Measurements from ENCODE around the gene SLC39A11.

SLC39A11 gene

DNA sequence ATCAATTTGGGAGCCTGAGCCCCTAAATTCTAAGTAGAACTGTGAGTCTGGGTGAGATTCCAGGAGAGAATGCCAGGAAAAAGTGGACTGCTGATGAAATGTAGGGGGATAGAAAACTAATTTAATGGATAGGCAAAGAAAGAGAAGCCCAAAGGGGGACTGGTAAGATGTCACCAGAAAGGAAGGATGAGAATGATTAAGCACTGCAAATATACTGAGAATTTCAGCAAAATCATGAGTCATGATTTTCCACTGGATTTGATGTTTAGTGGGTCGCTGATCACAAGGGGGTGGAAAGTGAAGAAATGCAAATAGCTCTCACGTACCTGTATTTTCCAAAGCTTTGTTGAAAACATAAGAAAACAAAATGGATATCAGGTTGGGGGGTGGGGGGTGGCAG lies 201.8 kb downstream of the SLC39A11 start:
- Histone ChIP-seq H3K18ac (ENCODE audit: low read length) (no peak overlapping the region), H2BK120ac (ENCODE audit: insufficient read depth, low read length, poor library complexity) (no peak overlapping the region), H3K4me2 (ENCODE audit: low read length) (no peak overlapping the region), H3K27me3 (ENCODE audit: insufficient read depth, low read length) (no peaks in the 10 kb centered on the region), H3K9ac (ENCODE audit: low read length) (no peak overlapping the region), H4K12ac (ENCODE audit: low read depth, low read length) (no peak overlapping the region), H2AFZ (ENCODE audit: insufficient read depth, low read length, poor library complexity) (no peak overlapping the region), H3K4me3 (ENCODE audit: low read depth, low read length) (no peak overlapping the region), H3K9me3 (ENCODE audit: insufficient read depth, low read depth, low read length) (no peaks in the 10 kb centered on the region), H2BK5ac (ENCODE audit: low read depth, low read length, poor library complexity) (no peak overlapping the region), H4K8ac (ENCODE audit: low read depth, low read length) (no peak overlapping the region), H3K27ac (ENCODE audit: low read depth, low read length) (no peak overlapping the region), H3K79me1 (ENCODE audit: low read length) (no peaks in the 10 kb centered on the region), H3K79me2 (ENCODE audit: control insufficient read depth, insufficient read depth, low read length, poor library complexity) (no peaks in the 10 kb centered on the region), H3K23ac (ENCODE audit: low read length) (no peak overlapping the region), H3K14ac (ENCODE audit: low read length) (no peak overlapping the region), H3K4ac (ENCODE audit: low read depth, low read length) (no peak overlapping the region), H2AK5ac (ENCODE audit: low read length) (no peak overlapping the region), H3K36me3 (ENCODE audit: control insufficient read depth in 1 of 2, insufficient read depth in 2 of 2, low read length in 2 of 2) (no peaks in the 10 kb centered on the region), H4K91ac (ENCODE audit: low read depth, low read length) (no peak overlapping the region), H2BK12ac (ENCODE audit: low read length) (no peak overlapping the region), H3K4me1 (ENCODE audit: control insufficient read depth in 1 of 2, insufficient read depth in 2 of 2, low read length in 2 of 2) (no peaks in the 10 kb centered on the region)
- no CpG with 5 or more reads among the region's 2 CpGs for WGBS (ENCODE audit: extremely low coverage, insufficient coverage, insufficient read length)
- no peak for DNase-seq

DNA sequence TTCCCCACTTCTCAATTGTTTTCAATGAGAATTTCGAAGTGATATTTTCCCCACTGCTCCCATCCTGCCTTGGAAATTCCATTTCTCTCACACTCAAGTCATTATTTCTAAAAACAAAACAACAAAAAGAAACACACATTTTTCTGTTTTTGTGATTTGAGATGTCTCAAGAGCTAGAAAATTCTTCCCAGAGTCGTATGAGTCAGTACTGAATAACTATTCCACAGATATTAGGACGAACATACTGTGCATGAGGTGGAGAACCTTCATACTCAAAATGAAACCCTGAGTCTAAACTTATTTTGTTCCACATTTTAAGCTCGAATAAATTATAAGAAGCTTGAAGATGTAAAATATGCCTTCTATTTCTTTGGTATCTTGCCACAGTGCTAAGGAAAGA lies 204.6 kb downstream of the SLC39A11 start:
- H4K91ac ChIP-seq (ENCODE audit: low read depth, low read length) = no peak overlapping the region
- no peak overlapping the region for H3K27ac ChIP-seq (ENCODE audit: low read depth, low read length)
- H3K4me3 ChIP-seq (ENCODE audit: low read depth, low read length) = no peak overlapping the region
- no peaks in the 10 kb centered on the region for H3K79me2 ChIP-seq (ENCODE audit: control insufficient read depth, insufficient read depth, low read length, poor library complexity)
- no peaks in the 10 kb centered on the region for H3K9me3 ChIP-seq (ENCODE audit: insufficient read depth, low read depth, low read length)
- H3K79me1 ChIP-seq (ENCODE audit: low read length) = no peaks in the 10 kb centered on the region
- no peak overlapping the region for H3K14ac ChIP-seq (ENCODE audit: low read length)
- DNase-seq = no peak
- H3K4me1 ChIP-seq (ENCODE audit: control insufficient read depth in 1 of 2, insufficient read depth in 2 of 2, low read length in 2 of 2) = no peaks in the 10 kb centered on the region
- H2BK5ac ChIP-seq (ENCODE audit: low read depth, low read length, poor library complexity) = no peak overlapping the region
- H2AFZ ChIP-seq (ENCODE audit: insufficient read depth, low read length, poor library complexity) = no peak overlapping the region
- no peak overlapping the region for H3K23ac ChIP-seq (ENCODE audit: low read length)
- no peak overlapping the region for H3K9ac ChIP-seq (ENCODE audit: low read length)
- no CpG with 5 or more reads among the region's 4 CpGs for WGBS (ENCODE audit: extremely low coverage, insufficient coverage, insufficient read length)
- H3K4ac ChIP-seq (ENCODE audit: low read depth, low read length) = no peak overlapping the region
- H3K4me2 ChIP-seq (ENCODE audit: low read length) = no peak overlapping the region
- H4K12ac ChIP-seq (ENCODE audit: low read depth, low read length) = no peak overlapping the region
- H4K8ac ChIP-seq (ENCODE audit: low read depth, low read length) = no peak overlapping the region
- H2BK12ac ChIP-seq (ENCODE audit: low read length) = no peak overlapping the region
- H3K18ac ChIP-seq (ENCODE audit: low read length) = no peak overlapping the region
- no peaks in the 10 kb centered on the region for H3K27me3 ChIP-seq (ENCODE audit: insufficient read depth, low read length)
- no peak overlapping the region for H2BK120ac ChIP-seq (ENCODE audit: insufficient read depth, low read length, poor library complexity)
- H2AK5ac ChIP-seq (ENCODE audit: low read length) = no peak overlapping the region
- no peaks in the 10 kb centered on the region for H3K36me3 ChIP-seq (ENCODE audit: control insufficient read depth in 1 of 2, insufficient read depth in 2 of 2, low read length in 2 of 2)

DNA sequence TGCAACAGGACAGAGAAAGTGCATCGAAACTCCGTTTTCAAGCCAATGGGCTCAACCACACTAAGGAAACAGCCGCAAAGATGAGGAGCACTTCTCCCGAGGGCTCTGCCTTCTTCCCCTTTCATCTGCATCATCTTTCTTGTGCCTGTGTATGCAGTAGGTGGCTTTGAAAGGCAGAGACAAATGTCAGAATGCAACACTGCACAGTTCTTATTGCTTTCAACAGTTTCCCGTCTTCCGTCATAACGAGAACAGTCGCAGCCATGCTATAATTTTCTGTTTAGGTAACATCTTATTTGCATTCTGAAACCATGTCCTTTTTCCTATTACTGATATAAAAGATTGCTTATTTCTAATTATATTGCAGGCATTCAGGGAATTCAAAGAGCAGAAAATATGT lies 205.2 kb downstream of the SLC39A11 start:
- Histone ChIP-seq H3K4ac (ENCODE audit: low read depth, low read length) (no peak overlapping the region), H3K36me3 (ENCODE audit: control insufficient read depth in 1 of 2, insufficient read depth in 2 of 2, low read length in 2 of 2) (no peaks in the 10 kb centered on the region), H3K9ac (ENCODE audit: low read length) (no peak overlapping the region), H2AK5ac (ENCODE audit: low read length) (no peak overlapping the region), H2AFZ (ENCODE audit: insufficient read depth, low read length, poor library complexity) (no peak overlapping the region), H2BK120ac (ENCODE audit: insufficient read depth, low read length, poor library complexity) (no peak overlapping the region), H4K12ac (ENCODE audit: low read depth, low read length) (no peak overlapping the region), H3K18ac (ENCODE audit: low read length) (no peak overlapping the region), H3K23ac (ENCODE audit: low read length) (no peak overlapping the region), H3K27me3 (ENCODE audit: insufficient read depth, low read length) (no peaks in the 10 kb centered on the region), H3K79me2 (ENCODE audit: control insufficient read depth, insufficient read depth, low read length, poor library complexity) (no peaks in the 10 kb centered on the region), H2BK5ac (ENCODE audit: low read depth, low read length, poor library complexity) (no peak overlapping the region), H3K79me1 (ENCODE audit: low read length) (no peaks in the 10 kb centered on the region), H3K9me3 (ENCODE audit: insufficient read depth, low read depth, low read length) (no peaks in the 10 kb centered on the region), H3K14ac (ENCODE audit: low read length) (no peak overlapping the region), H2BK12ac (ENCODE audit: low read length) (no peak overlapping the region), H3K4me1 (ENCODE audit: control insufficient read depth in 1 of 2, insufficient read depth in 2 of 2, low read length in 2 of 2) (no peaks in the 10 kb centered on the region), H3K4me2 (ENCODE audit: low read length) (no peak overlapping the region), H4K8ac (ENCODE audit: low read depth, low read length) (no peak overlapping the region), H3K27ac (ENCODE audit: low read depth, low read length) (no peak overlapping the region), H3K4me3 (ENCODE audit: low read depth, low read length) (no peak overlapping the region), H4K91ac (ENCODE audit: low read depth, low read length) (no peak overlapping the region)
- WGBS (ENCODE audit: extremely low coverage, insufficient coverage, insufficient read length) = no CpG with 5 or more reads among the region's 8 CpGs
- no peak for DNase-seq

DNA sequence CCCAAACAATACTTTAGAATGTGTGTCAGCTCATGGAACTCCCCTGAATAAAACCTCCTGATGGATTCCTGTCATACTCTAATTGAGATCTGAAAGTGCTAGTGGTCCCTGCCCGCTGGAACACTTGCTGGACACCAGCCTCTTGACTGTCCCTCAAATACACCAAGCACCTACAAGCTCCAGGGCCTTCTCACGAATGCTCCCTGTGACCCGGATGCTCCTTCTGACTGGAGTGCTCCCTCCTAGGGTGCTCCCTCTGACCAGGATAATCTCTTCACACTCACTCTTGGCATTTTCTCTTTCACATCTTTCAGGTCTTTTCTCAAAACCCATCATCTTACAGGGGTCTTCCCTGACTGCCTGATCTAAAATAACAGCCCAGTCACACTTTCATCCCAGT lies 205.9 kb downstream of the SLC39A11 start:
- Histone ChIP-seq H4K12ac (ENCODE audit: low read depth, low read length) (no peak overlapping the region), H2AK5ac (ENCODE audit: low read length) (no peak overlapping the region), H3K4ac (ENCODE audit: low read depth, low read length) (no peak overlapping the region), H3K36me3 (ENCODE audit: control insufficient read depth in 1 of 2, insufficient read depth in 2 of 2, low read length in 2 of 2) (no peaks in the 10 kb centered on the region), H2AFZ (ENCODE audit: insufficient read depth, low read length, poor library complexity) (no peak overlapping the region), H3K79me1 (ENCODE audit: low read length) (no peaks in the 10 kb centered on the region), H4K91ac (ENCODE audit: low read depth, low read length) (no peak overlapping the region), H3K27me3 (ENCODE audit: insufficient read depth, low read length) (no peaks in the 10 kb centered on the region), H2BK12ac (ENCODE audit: low read length) (no peak overlapping the region), H3K4me2 (ENCODE audit: low read length) (no peak overlapping the region), H3K4me1 (ENCODE audit: control insufficient read depth in 1 of 2, insufficient read depth in 2 of 2, low read length in 2 of 2) (no peaks in the 10 kb centered on the region), H3K18ac (ENCODE audit: low read length) (no peak overlapping the region), H3K79me2 (ENCODE audit: control insufficient read depth, insufficient read depth, low read length, poor library complexity) (no peaks in the 10 kb centered on the region), H3K9me3 (ENCODE audit: insufficient read depth, low read depth, low read length) (no peaks in the 10 kb centered on the region), H3K14ac (ENCODE audit: low read length) (no peak overlapping the region), H2BK120ac (ENCODE audit: insufficient read depth, low read length, poor library complexity) (no peak overlapping the region), H2BK5ac (ENCODE audit: low read depth, low read length, poor library complexity) (no peak overlapping the region), H3K27ac (ENCODE audit: low read depth, low read length) (no peak overlapping the region), H3K9ac (ENCODE audit: low read length) (no peak overlapping the region), H3K23ac (ENCODE audit: low read length) (no peak overlapping the region), H4K8ac (ENCODE audit: low read depth, low read length) (no peak overlapping the region), H3K4me3 (ENCODE audit: low read depth, low read length) (no peak overlapping the region)
- no CpG with 5 or more reads among the region's 3 CpGs for WGBS (ENCODE audit: extremely low coverage, insufficient coverage, insufficient read length)
- DNase-seq = no peak

Measured in trophoblast cell (in vitro differentiated cells and primary cell).